Measurements from ENCODE around the gene MAPK7. TPM values are rescaled to one million over a fixed set of nuclear protein-coding genes. Genes with fewer than 3 reads are reported as not detected.

The MAPK7 gene
- total and polyA plus RNA-seq, 9 of the 15 experiments (the other 6 are each of a cell fraction or from before 2014, with no cell fraction given) = 0.46 to 7.5 (median 2.5) TPM

- TF ChIP-seq THAP7 (CRISPR knock-in tag; IDR thresholded peaks at IDR 0.05) = no peak
- no peak for TF ChIP-seq ZHX1 (conservative IDR thresholded peaks at IDR 0.05; ENCODE audit: low read length)
Measured at GRCh38 chr17:19401321-19402010, 23.2 kb downstream of the MAPK7 start (continued).

GRCh38 chr17:19402171-19402570 is 23.9 kb downstream of the MAPK7 start:
- no peak overlapping the region for H3K9ac ChIP-seq (ENCODE audit: insufficient read depth in 1 of 2, low read depth in 2 of 2, low read length in 2 of 2)
- DNase-seq (ENCODE audit: extremely low read depth in 1 of 4, low spot score in 3 of 4) (no peak), ATAC-seq (no peak), FAIRE-seq (no peak)
- H3K4me1 ChIP-seq (replicated peaks in 1 of 2; ENCODE audit: control insufficient read depth in 2 of 2, insufficient read depth in 2 of 2, low read length in 2 of 2) = no peaks in the 10 kb centered on the region; a peak in 1 of 5 replicates
- peaks cover 0 to 15% of the 10 kb centered on the region in 2 experiments; a peak in 1 of 5 replicates for H3K27me3 ChIP-seq (ENCODE audit: control insufficient read depth in 2 of 2, insufficient read depth in 2 of 2, low read length in 2 of 2)
- no peaks in the 10 kb centered on the region for H3K36me3 ChIP-seq (ENCODE audit: control insufficient read depth, insufficient read depth, low read length)
- no peaks in the 10 kb centered on the region for H4K20me1 ChIP-seq (replicated peaks; ENCODE audit: control insufficient read depth, insufficient read depth, low read length)
- ChIA-PET CTCF (ENCODE audit: low intra/inter-chr PET ratio) (no interaction called here), POLR2A (no interaction called here)
- no peaks in the 10 kb centered on the region for H3K9me1 ChIP-seq (ENCODE audit: control insufficient read depth, insufficient read depth, low read length)
- WGBS (ENCODE audit: insufficient coverage, low coverage, missing lambda C conversion rate) = 0% methylated on average over 1 of the region's 1 CpG
- no peaks in the 10 kb centered on the region for H3K79me2 ChIP-seq (ENCODE audit: control insufficient read depth, insufficient read depth, low read length)
- in situ Hi-C loops (cut with MboI) (no loop called here), intact Hi-C loops (cut with micrococcal nuclease) (no loop called here)
- no peak overlapping the region for H3K4me3 ChIP-seq
- BruUV-seq (replicated peaks) = no TSS peak
- no peak overlapping the region for H3K4me2 ChIP-seq (ENCODE audit: insufficient read depth, low read length)
- H2AFZ ChIP-seq (ENCODE audit: low read depth, low read length) = no peak overlapping the region
- no peaks in the 10 kb centered on the region for H3K9me3 ChIP-seq (replicated peaks; ENCODE audit: control insufficient read depth, insufficient read depth, low read depth, low read length)
- H3K27ac ChIP-seq (ENCODE audit: extremely low read depth, low read depth, low read length) = no peak overlapping the region
- TF ChIP-seq HES1 (IDR thresholded peaks at IDR 0.05; ENCODE audit: low read depth) (no peak), OTX1 (CRISPR knock-in tag; IDR thresholded peaks at IDR 0.05) (no peak), GTF3C2 (IDR thresholded peaks at IDR 0.05; ENCODE audit: borderline replicate concordance, extremely low read depth, insufficient read length) (no peak), ZNF589 (CRISPR knock-in tag; IDR thresholded peaks at IDR 0.05; ENCODE audit: low read depth) (no peak), BRD9 (IDR thresholded peaks at IDR 0.05; ENCODE audit: low read depth, partially characterized antibody) (no peak), FOXK2 (conservative IDR thresholded peaks at IDR 0.05 in 1 of 2, IDR thresholded peaks at IDR 0.05 in 1 of 2; ENCODE audit: low read depth in 2 of 2) (no peak), ZEB2 (IDR thresholded peaks at IDR 0.05) (no peak), CREB3 (tag; conservative IDR thresholded peaks at IDR 0.05; ENCODE audit: low read depth) (no peak), HDAC6 (IDR thresholded peaks at IDR 0.05; ENCODE audit: low read depth, low read length) (no peak), MEF2A (IDR thresholded peaks at IDR 0.05; ENCODE audit: control insufficient read depth, low read depth, low read length) (no peak)

Data from K562 (cell line).